Suppressor macrophage (primary cell): ENCODE results near the gene SCYGR3.
A peak's percentile ranks its signal among the peaks of the same experiment; 100 is the strongest.
"Not testable (repeated sequence)": the region's sequence is repeated elsewhere in the genome, so short reads cannot be mapped to it uniquely, and the experiment has no call there.

Experiments used
- DNase-seq, 4 experiments: peaks; one replicate each; pipeline ENCODE4 v3.0.0-alpha.2; 2020 to 2022

SCYGR3 gene

GRCh38 chr2:227612546-227613271 lies 1.9 kb downstream of the SCYGR3 start:
- no peak for DNase-seq

- DNase-seq, result no peak
Observed at GRCh38 chr2:227610123-227610522, 4.5 kb downstream of the SCYGR3 start.

- DNase-seq, result peak; percentile 79 to 97 (median 90)
Observed at GRCh38 chr2:227608561-227609338, 5.9 kb downstream of the SCYGR3 start.

- DNase-seq, result peak in 3 of 4 experiments; percentile 15 to 53 (median 35)
Observed at GRCh38 chr2:227607941-227608340, 6.7 kb downstream of the SCYGR3 start.

GRCh38 chr2:227606476-227606875 lies 8.2 kb downstream of the SCYGR3 start:
- DNase-seq, result no peak

- no peak for DNase-seq
Observed at GRCh38 chr2:227602358-227602757, 12.3 kb downstream of the SCYGR3 start.

GRCh38 chr2:227598835-227599503 lies 15.7 kb downstream of the SCYGR3 start, which contains the start of gene SCYGR2:
TSS of gene SCYGR2 (plus strand) at chr2:227598893. CDS start at chr2:227598893, 0 bp downstream.
- DNase-seq, result not testable (repeated sequence)

GRCh38 chr2:227597998-227598397 lies 16.6 kb downstream of the SCYGR3 start:
- no peak for DNase-seq

- DNase-seq, result no peak
Observed at GRCh38 chr2:227597036-227597435, 17.6 kb downstream of the SCYGR3 start.

GRCh38 chr2:227595797-227596196 lies 18.8 kb downstream of the SCYGR3 start:
- no peak for DNase-seq

GRCh38 chr2:227592694-227593387 lies 21.8 kb downstream of the SCYGR3 start:
- peak in 2 of 4 experiments; percentile 35 to 40 for DNase-seq

- no peak for DNase-seq
Observed at GRCh38 chr2:227582369-227582768, 32.3 kb downstream of the SCYGR3 start.

- DNase-seq, result no peak
Observed at GRCh38 chr2:227579791-227580190, 34.8 kb downstream of the SCYGR3 start.

- no peak for DNase-seq
Observed at GRCh38 chr2:227578642-227579041, 36.0 kb downstream of the SCYGR3 start.

- DNase-seq, result no peak
Observed at GRCh38 chr2:227577555-227577954, 37.1 kb downstream of the SCYGR3 start.

- no peak for DNase-seq
Observed at GRCh38 chr2:227576812-227577211, 37.8 kb downstream of the SCYGR3 start.

- no peak for DNase-seq
Observed at GRCh38 chr2:227576110-227576509, 38.5 kb downstream of the SCYGR3 start.

GRCh38 chr2:227570615-227571014 lies 44.0 kb downstream of the SCYGR3 start:
- DNase-seq, result peak in 1 of 4 experiments; percentile 6

- DNase-seq, result no peak
Observed at GRCh38 chr2:227568852-227569169, 45.8 kb downstream of the SCYGR3 start.

- DNase-seq, result no peak
Observed at GRCh38 chr2:227566012-227566411, 48.6 kb downstream of the SCYGR3 start.

- no peak for DNase-seq
Observed at GRCh38 chr2:227565080-227565479, 49.6 kb downstream of the SCYGR3 start.
